Activated CD4-positive, alpha-beta T cell treated with anti-CD3 and anti-CD28 coated beads for 4 hours (primary cell): ENCODE results near the gene GRAMD2B.

Experiments
- DNase-seq, 2 donors: peaks; one replicate each; pipeline ENCODE4 v3.0.0-alpha.2; 2020

Gene GRAMD2B

DNA sequence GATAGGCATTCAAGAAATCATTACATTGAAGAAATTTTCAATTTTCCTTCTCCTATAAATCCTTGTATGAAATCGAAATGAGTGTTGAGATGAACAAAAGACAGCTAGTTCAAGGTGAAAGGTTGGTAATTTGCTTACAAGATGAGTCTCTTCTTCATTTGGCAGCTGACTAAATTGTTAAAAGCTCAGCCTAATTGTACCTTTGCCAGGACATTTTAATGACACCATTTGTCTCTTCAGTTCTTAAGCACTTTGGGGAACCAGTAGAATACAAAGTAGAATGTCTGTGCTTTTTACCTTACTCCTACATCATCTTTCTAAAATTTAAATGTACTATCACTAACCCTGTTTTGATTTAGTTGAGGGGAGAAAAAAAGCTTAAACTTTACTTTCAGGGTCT, 59.4 kb downstream of the GRAMD2B start:
- no peak for DNase-seq

DNA sequence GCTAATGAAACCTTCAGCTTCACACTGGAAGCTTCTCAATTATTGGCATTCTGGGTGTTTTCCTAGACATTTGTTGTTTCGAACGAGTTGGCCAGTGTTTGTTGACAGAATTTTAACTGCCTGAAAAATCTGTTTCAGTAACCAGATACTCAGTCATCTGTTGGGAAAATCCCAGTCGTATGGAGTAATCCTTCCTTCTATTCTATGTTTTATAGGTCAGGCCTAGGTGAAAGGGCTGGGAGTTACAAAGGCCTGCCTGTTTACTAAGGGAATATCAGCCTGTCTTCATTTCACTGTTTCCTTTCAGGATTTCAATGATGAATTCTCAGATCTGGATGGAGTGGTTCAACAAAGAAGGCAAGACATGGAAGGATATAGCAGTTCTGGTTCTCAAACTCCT, 59.9 kb downstream of the GRAMD2B start:
- no peak for DNase-seq

DNA sequence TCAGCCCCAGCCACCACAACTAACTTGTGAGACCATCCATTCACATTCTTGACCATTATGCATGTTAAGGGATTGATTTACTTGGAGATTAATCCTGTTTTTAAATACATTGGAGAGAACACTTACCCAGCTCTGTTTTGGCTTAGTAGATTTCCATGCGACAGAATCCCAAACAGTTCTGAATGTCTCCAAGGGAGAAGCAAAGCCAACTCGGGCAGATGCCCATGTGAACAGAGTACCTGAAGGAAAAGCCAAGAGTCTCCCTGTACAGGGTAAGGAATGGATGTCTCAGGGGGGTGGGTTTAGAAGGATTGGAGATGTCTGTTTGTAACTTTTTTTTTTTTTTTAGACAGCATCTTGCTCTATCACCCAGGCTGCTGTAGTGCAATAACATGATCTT, 61.0 kb downstream of the GRAMD2B start:
- no peak for DNase-seq

DNA sequence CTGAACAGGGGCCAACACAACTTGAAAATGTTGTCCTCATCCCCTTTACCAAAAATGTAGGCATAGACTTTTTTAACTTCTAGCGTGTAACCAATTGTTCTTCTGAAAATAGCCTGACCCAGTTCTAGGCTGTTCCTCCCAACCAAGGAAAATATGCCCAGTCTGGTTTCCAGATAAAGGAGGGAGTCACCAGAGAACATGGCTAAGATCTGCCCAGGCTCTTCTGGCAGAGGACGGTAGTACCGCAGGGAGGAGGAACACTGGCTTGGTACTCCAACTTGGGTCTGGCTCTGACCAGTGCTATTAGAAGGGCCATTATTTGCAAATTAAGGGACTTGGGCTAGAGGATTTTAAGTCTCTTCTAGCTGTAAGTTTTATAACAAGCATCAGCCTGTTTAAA, 63.1 kb downstream of the GRAMD2B start:
- DNase-seq = no peak

DNA sequence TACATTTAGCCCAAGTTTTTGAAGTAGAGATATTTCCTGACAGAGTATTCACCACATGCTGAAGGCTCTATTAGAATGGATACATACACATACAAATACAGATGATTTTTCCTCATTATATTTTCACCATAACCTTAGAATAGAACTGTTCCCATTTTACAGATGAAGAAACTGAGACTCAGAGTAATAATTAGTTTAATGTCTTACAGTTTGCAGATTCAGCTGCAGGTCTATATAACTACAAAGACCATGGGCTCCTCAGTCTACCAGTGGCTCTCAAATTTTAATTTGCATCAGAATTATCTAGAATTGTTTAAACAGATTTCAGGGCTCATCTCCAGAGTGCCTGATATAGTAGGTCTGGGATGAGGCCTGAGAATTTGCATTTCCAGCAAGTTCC, 64.4 kb downstream of the GRAMD2B start:
- DNase-seq = no peak

DNA sequence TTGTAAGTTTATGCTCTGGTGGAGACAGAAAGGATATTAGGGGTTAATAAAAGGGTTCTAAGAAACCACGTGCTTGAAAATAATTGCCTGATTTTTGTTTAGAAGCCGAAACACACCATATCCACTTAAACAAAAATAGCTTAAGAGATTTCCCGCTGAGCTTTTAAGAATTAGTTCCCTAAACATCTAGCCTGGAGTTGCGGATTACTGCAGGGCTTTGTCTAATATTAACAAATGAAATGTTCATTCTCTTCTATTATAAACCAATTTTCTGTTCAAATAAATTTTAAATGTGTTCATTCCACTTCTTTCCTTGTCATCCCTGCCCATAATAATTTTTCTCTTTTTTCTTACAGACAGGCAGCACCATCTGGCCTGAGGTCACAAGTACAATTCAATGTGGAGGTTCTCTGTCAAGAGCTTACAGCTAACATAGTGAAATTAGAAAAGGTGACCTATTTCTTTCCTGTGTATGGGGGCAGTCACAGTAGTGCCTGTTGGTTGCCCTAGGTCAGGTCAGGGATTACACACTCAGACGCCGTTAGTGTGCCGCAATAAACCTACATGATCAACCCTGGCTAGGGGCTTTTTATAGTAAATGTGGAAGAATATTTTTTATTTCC, 65.3 kb downstream of the GRAMD2B start:
- no peak for DNase-seq

DNA sequence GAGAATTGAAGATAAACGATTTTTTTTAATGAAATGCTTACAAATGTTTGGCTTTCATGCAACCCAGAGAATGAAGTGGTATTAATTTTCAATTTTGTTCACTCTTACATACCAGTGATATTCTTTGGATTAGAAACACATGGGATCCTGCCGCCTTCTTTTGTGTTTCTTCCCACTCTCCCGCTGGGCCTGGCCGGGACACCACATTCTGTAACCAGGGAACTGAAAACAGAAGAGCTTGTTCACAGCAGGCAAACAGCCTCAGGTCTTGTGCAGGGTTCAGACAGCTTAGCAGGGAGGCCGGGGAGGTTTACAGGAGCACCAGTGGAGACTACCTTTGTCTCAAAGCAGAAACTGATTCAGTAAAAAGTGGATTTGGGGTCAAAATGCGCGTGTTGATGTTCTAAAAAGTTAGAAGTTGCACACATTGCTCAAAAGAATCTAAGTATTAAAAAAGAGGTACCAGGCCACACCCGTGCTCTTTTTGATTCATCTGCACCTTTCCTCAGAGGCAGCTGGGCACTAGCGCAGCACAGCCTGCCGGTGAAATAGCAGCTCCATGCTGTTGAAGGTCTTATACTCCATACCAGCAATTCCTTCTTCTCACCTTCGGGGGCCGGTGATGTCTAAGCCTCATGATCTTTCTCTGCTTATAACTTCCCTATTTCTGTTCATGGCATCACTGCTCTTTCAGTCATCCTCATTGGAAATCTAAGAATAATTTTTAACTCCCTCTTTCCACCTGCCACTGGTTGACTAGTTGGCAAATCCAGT, 67.1 kb downstream of the GRAMD2B start:
- no peak for DNase-seq

DNA sequence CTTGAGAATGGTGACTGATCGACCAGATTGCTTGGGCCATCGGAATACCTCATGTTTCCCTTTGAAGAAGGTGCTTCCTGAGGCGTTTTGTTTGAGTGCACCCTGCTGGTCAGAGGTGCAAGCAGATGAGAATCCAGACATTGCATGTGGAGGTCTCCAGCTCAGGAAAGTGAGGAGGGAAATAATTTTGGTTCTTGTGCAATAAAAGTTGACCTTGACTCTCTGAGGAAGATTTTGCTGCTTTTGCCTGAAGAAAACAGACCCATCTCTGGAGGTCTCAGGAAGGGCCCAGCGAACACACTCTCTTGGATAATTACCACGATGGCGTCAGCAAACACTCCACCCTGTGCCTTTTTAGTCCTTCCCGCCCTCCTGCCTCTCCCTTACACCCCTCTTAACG, 69.7 kb downstream of the GRAMD2B start:
- DNase-seq = no peak

DNA sequence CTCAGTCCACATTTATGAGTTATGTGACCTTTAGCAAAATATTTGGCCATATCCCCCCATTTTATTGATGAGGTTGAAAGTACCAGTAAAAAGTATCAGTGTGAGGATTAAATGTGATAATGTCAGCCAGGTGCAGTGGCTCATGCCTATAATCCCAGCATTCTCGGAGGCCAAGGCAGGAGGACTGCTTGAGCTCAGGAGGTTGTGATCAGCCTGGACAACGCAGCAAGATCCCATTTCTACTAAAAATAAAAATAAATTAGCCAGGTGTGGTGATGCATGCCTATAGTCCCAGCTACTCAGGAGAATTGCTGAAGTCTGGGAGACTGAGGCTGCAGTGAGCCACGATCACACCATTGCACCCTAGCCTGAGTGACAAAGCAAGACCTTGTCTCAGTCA, 71.2 kb downstream of the GRAMD2B start:
- DNase-seq = no peak

DNA sequence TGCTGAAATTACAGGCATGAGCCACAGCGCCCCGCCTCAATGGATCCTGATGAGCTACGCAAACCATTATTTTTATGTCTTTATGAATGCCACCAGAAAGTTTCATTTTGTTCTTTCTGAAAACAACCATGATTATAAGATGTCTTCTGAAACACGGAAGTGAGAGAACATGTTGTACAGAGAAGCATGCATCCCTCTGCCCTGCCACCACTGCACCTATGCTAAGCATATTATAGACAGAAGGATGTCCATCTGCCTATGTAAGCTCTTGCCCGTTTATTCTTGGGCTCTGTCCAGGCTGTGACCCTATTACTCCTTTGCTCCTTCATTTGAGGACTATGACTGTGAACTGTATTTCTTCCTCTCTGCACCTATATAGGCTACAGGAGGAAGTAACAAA, 74.3 kb downstream of the GRAMD2B start:
- no peak for DNase-seq

DNA sequence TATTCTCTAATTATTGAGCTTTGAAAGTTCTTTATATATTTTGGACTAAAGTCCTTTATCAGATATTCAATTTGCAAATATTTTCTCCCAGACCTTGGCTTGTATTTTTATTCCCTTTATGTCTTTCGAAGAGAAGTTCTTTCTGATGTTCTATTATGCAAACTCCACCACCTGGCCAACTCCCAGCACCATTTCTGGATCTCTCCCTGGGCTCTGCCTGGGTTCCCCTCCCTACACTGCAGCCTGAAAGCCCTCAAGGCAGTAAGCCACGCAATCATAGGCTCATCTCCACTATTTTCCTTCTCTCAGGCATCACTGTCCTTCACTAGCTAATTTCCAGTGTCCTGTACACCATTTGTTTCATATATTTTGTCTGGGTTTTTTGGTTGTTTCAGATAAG, 76.1 kb downstream of the GRAMD2B start:
- DNase-seq = no peak

DNA sequence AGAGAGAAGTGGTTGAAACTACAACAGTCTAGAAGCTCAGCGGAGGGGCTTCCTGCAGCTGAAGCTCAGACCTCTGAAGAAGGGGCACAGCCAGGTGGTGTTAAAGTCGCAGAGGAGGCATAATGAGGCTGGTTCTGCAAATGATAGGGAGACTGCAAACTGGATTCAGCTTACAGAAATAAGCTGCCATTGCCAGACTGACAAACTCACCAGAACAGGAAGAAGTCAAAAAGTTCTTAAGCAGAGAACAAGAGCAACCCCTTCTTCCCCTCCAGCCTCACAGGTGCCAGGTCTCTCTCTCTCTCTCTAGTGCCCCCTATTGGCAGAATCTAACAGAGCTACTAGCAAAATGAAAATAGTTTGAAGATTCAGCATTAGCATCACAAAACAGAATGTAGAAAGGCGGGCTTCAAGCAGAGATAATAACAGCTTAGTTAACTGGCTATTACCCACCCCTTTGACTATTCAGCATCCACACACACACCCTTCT, 76.7 kb downstream of the GRAMD2B start:
- peak; percentile 27 to 31 for DNase-seq

DNA sequence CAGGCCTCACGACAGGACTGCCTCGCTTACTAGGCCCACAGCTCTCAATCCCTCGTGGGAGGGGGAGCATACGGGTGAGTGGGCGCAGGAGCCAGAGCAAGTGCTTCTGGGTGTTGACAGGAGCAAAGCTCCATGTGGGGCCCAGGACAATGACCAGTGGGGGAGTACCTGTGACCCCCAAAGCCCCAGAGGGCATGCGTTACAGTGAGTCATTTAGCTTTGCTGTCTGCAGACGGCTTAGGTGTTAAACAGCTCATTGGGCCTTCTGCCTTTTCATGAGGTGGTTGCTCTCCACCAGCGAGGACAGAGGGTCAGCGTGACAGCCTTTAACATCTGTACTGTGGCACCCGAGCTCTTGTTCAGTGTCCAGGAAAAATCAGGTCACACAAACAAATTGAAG, 78.2 kb downstream of the GRAMD2B start:
- DNase-seq = no peak

DNA sequence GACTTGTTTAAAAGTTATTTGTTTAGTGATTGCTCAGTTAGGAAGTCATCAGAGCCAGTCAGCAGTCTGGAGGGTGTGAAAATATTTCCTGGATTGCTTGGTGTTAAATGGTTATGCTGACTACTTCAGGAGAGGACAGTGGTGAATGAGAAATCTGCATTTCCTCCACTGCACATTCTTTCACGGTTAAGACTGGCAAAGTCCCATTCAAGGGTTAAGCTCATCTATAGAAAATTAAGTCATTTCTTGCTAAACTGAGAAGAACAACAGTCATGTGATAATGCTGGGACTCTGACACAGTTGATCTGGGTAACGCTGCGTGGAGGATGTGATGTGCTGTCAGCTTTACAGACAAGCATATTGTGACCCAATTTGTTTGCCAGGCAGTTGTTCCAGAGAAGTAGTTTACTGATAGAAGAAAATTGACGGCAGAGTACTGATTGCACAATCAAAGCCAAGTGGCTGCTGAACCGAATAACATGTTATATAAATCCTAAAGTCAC, 80.4 kb downstream of the GRAMD2B start:
- DNase-seq = no peak

DNA sequence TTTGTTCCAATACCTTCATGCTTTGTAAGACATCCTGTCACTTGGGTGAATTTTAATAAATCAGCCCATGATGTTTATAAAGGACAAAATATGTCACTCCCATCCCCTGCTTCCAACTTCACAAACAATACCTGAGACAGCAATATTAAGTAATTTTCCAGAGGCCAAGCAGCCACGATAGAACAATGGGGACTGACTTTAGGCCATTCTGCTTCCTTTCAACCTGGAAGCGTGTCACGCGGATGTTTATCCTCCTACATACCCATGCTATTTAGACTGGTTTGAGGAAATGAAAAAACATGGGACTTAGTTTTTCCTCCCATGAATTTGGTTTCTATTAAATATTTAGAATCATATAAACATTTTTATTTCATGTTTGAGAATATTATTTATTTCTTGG, 82.9 kb downstream of the GRAMD2B start:
- no peak for DNase-seq

DNA sequence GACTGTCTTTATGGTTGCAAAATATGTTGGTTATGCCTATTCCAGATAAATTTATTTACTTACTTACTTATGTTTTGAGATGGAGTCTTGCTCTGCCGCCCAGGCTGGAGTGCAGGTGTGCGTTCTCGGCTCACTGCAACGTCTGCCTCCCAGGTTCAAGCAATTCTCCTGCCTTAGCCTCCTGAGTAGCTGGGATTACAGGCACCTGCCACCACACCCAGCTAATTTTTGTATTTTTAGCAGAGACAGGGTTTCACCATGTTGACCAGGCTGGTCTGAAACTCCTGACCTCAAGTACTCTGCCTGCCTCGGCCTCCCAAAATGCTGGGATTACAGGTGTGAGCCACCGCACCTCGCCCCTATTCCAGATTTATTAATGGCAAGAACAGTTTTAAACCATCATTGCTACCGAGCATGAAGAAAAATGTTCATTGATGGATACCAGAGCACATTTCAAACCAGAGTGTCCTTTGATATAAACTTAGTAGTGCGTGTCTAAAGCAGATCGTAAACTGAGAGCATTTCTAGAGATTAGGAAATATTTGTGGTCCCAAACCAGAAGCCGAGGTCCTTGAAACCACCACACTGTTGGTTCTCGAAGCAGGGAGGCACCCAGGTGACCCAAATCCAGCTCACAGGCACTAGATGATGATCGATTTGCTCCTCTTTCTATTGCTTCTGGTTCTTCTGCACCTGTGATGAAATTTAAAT, 85.2 kb downstream of the GRAMD2B start:
- no peak for DNase-seq

DNA sequence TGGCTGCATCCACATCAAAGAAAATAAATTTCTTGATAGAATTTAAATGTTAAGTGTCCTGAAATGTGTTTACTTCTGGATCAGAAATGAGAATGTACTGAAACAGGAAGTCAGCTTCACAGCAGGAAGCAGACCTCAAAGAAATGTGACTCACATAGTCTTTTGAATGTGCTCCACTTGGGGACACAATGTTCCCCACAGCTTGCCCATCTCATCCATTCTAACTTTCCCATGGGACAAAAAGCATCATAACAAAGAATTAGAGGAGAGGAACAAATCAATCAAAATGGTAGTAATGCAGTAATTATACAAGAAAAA, 85.7 kb downstream of the GRAMD2B start:
- DNase-seq = no peak

DNA sequence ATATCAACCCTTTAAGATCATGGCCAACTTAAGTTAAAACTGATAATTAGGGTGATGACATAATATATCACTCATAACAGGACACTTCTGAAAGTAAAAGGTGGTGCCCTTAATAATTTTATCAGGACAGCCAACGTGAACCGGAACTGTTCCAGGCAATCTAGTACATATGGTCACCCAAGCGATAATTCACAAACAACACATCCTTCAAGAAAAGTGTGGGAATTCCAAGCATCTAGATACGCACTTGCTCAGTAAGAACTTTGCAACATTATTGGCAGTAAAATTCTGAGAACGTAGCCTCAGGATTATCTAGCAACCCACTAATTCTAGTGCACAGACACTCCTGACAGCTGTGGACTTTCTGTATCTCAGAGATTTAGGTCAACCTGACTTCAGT, 86.1 kb downstream of the GRAMD2B start:
- DNase-seq = no peak

DNA sequence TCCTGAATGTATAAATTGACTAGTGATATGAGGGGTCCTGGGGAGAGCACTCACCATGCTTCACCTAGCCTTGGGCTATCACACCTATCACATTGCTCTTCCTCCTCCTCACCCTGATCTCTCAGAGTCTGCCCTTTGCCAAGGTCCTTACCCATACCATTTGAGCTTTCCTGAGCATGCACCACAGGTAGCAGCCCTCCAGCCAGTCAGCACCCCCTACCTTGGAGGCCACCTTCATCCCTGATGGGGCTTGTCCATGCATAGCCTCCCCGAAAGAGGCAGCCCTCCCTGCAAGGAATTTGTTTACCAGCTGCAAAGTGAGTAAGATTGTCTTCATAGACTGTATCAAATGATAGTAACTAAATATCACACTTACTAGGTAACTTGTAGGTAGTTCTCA, 88.8 kb downstream of the GRAMD2B start:
- DNase-seq = no peak

DNA sequence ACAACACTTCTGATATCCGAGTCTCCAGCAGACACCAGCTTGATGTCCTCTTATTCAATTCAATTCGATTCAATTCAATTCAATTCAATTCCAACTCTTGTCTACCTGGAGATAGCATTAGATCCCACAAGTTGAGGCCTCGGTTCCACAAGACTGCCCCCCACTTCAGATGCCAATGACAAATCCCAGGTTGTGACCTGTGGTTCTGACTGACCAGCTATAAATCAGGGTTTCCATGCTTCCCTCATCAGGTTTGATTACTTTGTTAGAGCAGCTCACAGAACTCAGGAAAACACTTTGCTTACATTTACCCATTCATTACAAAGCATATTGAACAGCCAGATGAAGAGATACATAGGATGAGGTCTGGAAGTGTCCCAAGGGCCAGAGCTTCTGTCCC, 89.2 kb downstream of the GRAMD2B start:
- DNase-seq = no peak

DNA sequence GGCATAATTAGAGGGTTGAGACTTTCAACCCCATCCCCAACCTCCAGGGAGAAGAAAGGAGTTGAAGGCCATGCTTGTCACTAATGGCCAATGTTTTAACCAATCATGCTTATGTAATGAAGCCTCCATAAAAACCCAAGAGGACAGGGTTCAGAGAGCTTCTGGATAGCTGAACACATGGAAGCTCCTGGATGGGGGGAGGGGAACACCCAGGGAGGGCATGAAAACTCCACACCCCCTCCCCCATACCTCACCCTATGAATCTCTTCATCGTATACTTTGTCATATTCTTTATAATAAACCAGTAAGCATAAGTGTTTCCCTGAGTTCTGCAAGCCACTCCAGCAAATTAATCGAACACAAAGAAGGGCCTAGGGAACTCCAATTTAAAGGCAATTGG, 90.1 kb downstream of the GRAMD2B start:
- no peak for DNase-seq

DNA sequence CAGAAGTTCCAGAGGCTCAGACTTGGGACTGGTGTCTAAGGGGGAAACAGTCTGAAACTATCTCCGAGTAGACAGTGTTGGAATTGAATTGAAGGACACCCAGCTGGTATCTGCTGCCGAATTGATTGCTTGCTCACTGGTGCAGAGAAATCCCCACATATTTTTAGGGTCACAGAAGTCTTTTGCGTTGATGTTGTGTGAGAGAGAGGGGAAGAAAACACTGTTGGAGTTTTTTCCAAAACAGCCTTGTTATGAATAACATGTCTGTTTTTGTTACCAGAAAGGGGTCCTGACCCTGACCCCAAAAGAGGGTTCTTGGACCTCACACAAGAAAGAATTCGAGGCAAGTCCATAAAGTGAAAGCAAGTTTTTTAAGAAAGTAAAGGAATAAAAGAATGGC, 90.5 kb downstream of the GRAMD2B start:
- no peak for DNase-seq

DNA sequence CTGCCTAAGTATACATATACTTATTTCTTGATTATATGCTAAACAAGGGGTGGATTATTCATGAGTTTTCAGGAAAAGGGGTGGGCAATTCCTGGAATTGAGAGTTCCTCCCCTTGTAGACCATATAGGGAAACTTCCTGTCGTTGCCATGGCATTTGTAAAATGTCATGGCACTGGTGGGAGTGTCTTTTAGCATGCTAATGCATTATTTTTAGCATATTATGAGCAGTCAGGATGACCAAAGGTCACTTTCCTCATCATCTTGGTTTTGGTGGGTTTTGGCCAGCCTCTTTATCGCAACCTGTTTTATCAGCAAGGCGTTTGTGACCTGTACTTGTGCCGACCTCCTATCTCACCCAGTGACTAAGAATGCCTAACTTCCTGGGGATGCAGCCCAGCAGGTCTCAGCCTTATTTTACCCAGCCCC, 90.9 kb downstream of the GRAMD2B start:
- no peak for DNase-seq

DNA sequence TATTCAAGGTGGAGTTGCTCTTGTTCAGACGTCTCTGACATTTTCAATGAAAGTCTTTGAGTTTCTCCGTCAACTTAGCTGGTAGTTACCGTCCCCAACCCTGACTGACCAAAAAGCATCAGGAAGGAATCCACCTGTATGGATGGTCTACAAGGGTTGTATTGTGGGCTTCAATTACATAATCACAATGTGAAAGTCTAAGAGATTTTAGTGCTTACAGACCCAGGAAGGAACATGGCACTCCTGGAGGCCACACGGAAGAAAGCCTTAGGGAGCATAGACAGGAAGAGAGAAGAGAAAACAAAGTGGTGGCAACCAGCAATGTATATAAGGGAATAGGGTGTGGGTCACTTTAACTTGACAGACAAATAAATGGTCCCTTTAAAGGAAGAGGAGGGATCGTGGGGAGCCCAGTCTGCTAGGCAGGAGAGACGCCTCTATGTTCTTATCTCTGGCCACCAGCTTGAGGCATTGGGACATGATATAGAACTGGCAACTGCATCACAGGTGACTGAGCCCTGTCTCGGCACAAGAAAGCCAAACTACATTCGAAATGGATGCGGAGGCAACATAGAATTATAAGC, 91.4 kb downstream of the GRAMD2B start:
- DNase-seq = no peak
